ENCODE measurements around the gene DNAJC2.

DNA sequence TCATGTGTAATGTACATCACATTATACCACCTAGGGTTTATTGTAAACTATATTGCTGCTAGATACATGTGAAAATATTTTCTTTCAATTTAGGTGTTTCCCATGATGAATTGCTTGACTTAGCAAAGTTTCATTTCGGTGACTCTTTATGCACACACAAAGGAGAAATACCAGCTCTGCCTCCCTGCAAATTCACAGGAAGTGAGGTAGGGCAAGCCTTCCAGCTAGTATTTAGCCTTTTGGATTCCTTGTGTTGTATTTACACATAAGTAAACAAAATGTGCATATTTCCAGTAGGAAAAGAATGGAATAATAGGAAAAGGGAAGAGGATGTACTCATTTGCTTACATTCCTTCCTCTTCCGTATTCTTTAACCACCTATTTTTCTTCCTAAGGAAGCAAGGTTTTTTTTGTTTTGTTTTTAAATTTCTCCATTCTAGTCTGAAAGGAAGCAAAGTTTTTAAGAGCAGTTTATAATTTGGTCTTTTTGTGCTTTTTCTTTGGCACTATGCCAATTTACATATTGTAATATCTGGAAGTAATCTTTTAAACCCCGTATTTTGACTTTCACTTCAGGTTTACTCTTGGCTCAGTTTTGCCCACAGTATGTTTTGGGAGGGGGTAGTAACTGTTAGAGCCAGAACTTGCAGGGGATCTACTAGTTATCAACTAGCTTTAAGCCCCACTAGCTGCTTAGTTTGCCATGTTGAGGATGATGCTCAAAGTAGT is 36.9 kb downstream of the DNAJC2 start:
- no peak for TF ChIP-seq TAF1 (IDR thresholded peaks at IDR 0.05; ENCODE audit: low read depth, low read length)
- no peak for TF ChIP-seq POLR2A (IDR thresholded peaks at IDR 0.05; ENCODE audit: low read depth, low read length)
- no peak for TF ChIP-seq POLR2AphosphoS5 (IDR thresholded peaks at IDR 0.05; ENCODE audit: low read depth, low read length)

Measured in GM12891 (cell line).